ENCODE data around the gene SYNRG. TPM values are rescaled to one million over a fixed set of nuclear protein-coding genes. Genes with fewer than 3 reads are reported as not detected.

Gene SYNRG
- total and polyA plus RNA-seq, 2 of the 13 experiments (the other 11 are each of a cell fraction or from before 2014, with no cell fraction given) = 7.3 to 8.7 TPM

DNA sequence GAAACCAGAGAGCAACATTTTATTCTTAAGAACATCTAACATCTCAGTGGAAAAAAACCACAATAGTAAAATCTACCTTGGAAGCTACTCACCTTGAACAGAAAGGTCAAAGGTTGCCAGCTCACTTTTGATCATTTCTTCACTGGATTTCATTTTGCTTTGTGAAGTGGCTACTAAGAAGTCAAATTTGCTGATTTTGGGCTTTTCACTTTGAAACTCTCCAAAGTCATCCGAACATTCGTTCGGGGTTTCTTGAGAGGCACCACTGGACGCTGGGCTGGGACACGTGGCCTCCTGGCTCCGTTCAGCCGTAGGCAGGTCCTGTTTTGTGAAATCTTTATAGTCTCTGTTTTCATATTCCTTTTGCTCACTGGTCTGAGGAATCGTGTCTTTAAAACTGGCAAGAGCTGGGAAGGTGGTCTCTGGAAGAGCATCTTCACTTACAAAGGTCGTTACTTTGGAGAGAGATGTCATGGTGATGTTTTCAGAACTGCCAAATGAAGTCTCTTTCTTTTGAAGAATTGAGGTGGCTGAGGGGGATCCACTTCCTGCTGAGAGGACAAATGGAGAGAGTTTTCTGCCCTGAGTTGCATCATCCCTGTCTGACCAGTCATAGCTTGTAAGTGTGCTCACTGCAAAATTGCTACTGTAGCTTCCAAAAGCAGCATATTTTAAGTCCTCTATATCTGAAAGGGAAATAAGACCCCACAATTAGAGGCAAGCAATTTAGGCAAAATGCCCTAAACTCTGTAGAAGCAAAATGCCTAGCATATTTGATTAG, 67.1 kb downstream of the SYNRG start:
- TF ChIP-seq MAFF (IDR thresholded peaks at IDR 0.05; ENCODE audit: low read depth, low read length) = peak; percentile 41
- no peak for TF ChIP-seq ZNF207 (IDR thresholded peaks at IDR 0.05; ENCODE audit: borderline replicate concordance)
- no peak for TF ChIP-seq HHEX (CRISPR knock-in tag; IDR thresholded peaks at IDR 0.05)
- no peak for TF ChIP-seq ZKSCAN1 (IDR thresholded peaks at IDR 0.05; ENCODE audit: low read length)
- TF ChIP-seq CHCHD3 (CRISPR knock-in tag; IDR thresholded peaks at IDR 0.05) = no peak
- no peak for TF ChIP-seq ZNF331 (CRISPR knock-in tag; IDR thresholded peaks at IDR 0.05)
- TF ChIP-seq, protein P1, sequence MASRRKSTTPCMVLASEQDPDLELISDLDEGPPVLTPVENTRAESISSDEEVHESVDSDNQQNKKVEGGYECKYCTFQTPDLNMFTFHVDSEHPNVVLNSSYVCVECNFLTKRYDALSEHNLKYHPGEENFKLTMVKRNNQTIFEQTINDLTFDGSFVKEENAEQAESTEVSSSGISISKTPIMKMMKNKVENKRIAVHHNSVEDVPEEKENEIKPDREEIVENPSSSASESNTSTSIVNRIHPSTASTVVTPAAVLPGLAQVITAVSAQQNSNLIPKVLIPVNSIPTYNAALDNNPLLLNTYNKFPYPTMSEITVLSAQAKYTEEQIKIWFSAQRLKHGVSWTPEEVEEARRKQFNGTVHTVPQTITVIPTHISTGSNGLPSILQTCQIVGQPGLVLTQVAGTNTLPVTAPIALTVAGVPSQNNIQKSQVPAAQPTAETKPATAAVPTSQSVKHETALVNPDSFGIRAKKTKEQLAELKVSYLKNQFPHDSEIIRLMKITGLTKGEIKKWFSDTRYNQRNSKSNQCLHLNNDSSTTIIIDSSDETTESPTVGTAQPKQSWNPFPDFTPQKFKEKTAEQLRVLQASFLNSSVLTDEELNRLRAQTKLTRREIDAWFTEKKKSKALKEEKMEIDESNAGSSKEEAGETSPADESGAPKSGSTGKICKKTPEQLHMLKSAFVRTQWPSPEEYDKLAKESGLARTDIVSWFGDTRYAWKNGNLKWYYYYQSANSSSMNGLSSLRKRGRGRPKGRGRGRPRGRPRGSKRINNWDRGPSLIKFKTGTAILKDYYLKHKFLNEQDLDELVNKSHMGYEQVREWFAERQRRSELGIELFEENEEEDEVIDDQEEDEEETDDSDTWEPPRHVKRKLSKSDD (CRISPR knock-in tag; IDR thresholded peaks at IDR 0.05; ENCODE audit: low read depth) = no peak
- TF ChIP-seq ZC3H4 (CRISPR knock-in tag; IDR thresholded peaks at IDR 0.05; ENCODE audit: borderline replicate concordance) = no peak
- TF ChIP-seq MAFK (conservative IDR thresholded peaks at IDR 0.05 in 1 of 2, IDR thresholded peaks at IDR 0.05 in 1 of 2; ENCODE audit: low read length in 2 of 2) = peak; percentile 58 to 70
- TF ChIP-seq CEBPG (CRISPR knock-in tag; IDR thresholded peaks at IDR 0.05) = peak; percentile 32; the same call in 1 of the 2 replicates
- TF ChIP-seq, protein P2, sequence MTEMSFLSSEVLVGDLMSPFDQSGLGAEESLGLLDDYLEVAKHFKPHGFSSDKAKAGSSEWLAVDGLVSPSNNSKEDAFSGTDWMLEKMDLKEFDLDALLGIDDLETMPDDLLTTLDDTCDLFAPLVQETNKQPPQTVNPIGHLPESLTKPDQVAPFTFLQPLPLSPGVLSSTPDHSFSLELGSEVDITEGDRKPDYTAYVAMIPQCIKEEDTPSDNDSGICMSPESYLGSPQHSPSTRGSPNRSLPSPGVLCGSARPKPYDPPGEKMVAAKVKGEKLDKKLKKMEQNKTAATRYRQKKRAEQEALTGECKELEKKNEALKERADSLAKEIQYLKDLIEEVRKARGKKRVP (CRISPR knock-in tag; IDR thresholded peaks at IDR 0.05) = 0 out of 4 replicates have a peak, but pooled peaks of 1 of the 2 experiments have one; percentile 40
- TF ChIP-seq, protein P3, sequence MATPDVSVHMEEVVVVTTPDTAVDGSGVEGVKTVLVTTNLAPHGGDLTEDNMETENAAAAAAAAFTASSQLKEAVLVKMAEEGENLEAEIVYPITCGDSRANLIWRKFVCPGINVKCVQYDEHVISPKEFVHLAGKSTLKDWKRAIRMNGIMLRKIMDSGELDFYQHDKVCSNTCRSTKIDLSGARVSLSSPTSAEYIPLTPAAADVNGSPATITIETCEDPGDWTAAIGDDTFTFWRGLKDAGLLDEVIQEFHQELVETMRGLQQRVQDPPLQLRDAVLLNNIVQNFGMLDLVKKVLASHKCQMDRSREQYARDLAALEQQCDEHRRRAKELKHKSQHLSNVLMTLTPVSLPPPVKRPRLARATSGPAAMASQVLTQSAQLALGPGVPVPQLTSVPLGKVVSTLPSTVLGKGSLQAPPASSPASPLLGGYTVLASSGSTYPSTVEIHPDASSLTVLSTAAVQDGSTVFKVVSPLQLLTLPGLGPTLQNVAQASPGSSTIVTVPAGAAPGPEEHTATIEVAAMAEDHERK (CRISPR knock-in tag; IDR thresholded peaks at IDR 0.05; ENCODE audit: low read depth) = no peak
- FAIRE-seq (no peak), DNase-seq (ENCODE audit: low spot score) (no peak), ATAC-seq (no peak)
- H3K4me1 ChIP-seq (ENCODE audit: insufficient read depth, low read length) = no peaks in the 10 kb centered on the region
- POLR2A ChIA-PET = no interaction called here
- H3K9ac ChIP-seq (ENCODE audit: insufficient read depth, low read depth, low read length) = no peak overlapping the region
- in situ Hi-C loops (cut with HindIII; ENCODE audit: extremely low pct_ligation_motif_present, low pct_unique_long_range_greater_than_20kb) = no loop called here
- no peaks in the 10 kb centered on the region; a peak in 1 of 5 replicates for H3K27me3 ChIP-seq (ENCODE audit: control insufficient read depth in 1 of 2, insufficient read depth in 2 of 2, low read length in 2 of 2)
- H3K79me2 ChIP-seq (ENCODE audit: insufficient read depth, low read length) = no peaks in the 10 kb centered on the region
- H4K20me1 ChIP-seq (ENCODE audit: insufficient read depth, low read length) = no peaks in the 10 kb centered on the region
- intact Hi-C loops (cut with micrococcal nuclease; ENCODE audit: unreplicated experiment) = no loop called here
- no TSS peak for BruUV-seq (replicated peaks)
- peaks cover 12 to 60% of the 10 kb centered on the region in 2 experiments for H3K36me3 ChIP-seq (replicated peaks in 1 of 2; ENCODE audit: control insufficient read depth in 1 of 2, insufficient read depth in 2 of 2, low read length in 2 of 2)
- CTCF ChIA-PET (ENCODE audit: low intra/inter-chr PET ratio, low total read pairs) = no interaction called here
- no peak overlapping the region for H2AFZ ChIP-seq (ENCODE audit: low read length)
- no peak overlapping the region for H3K27ac ChIP-seq (ENCODE audit: extremely low read length, insufficient read depth, low read length)
- 92% methylated on average over 9 of the region's 9 CpGs for WGBS (ENCODE audit: low lambda C conversion rate)
- no peaks in the 10 kb centered on the region for H3K9me3 ChIP-seq (ENCODE audit: low read length)
- no peak overlapping the region for H3K4me3 ChIP-seq (replicated peaks in 1 of 3; ENCODE audit: insufficient read depth in 1 of 3, low read depth in 2 of 3, low read length in 3 of 3)
- no peak overlapping the region for H3K4me2 ChIP-seq (ENCODE audit: low read depth, low read length)

All from HepG2 (cell line).